ENCODE data around the gene SH2D6. TPM values are rescaled to one million over a fixed set of nuclear protein-coding genes. Genes with fewer than 3 reads are reported as not detected.

The SH2D6 gene
- total RNA-seq, 6 experiments from 2014 or later, result 0.25 to 0.52 (median 0.37) TPM; not detected in 3

DNA sequence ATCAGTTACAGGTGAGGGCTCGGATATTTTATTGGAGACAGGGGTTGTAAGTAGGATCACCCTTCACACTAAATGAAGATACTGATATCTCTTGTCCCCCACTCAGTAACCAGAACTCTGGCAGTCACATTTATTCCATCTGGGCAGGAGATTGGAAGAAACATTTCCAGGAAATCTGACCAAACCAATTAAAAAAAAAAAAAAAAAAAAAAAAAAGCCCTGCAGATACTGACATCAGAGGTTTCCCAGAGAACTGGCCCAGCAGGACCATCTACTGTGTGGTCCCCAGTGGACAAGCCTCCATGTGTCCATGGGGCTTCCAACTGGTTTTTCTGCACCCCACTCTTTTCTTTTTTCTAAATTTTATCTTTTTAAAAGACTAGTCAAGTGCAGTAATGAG, 41.3 kb downstream of the SH2D6 start:
- Mint-ChIP-seq H3K4me1 (ENCODE audit: low read depth) (0 out of 2 replicates have a peak, but pooled peaks cover 4% of the 10 kb centered on the region), H3K27ac (no peak overlapping the region), H3K36me3 (ENCODE audit: low read depth) (no peaks in the 10 kb centered on the region), H3K27me3 (ENCODE audit: insufficient read depth) (peaks cover 5% of the 10 kb centered on the region), H3K9me3 (no peaks in the 10 kb centered on the region), H3K4me3 (no peak overlapping the region)
- TF ChIP-seq, protein P1, sequence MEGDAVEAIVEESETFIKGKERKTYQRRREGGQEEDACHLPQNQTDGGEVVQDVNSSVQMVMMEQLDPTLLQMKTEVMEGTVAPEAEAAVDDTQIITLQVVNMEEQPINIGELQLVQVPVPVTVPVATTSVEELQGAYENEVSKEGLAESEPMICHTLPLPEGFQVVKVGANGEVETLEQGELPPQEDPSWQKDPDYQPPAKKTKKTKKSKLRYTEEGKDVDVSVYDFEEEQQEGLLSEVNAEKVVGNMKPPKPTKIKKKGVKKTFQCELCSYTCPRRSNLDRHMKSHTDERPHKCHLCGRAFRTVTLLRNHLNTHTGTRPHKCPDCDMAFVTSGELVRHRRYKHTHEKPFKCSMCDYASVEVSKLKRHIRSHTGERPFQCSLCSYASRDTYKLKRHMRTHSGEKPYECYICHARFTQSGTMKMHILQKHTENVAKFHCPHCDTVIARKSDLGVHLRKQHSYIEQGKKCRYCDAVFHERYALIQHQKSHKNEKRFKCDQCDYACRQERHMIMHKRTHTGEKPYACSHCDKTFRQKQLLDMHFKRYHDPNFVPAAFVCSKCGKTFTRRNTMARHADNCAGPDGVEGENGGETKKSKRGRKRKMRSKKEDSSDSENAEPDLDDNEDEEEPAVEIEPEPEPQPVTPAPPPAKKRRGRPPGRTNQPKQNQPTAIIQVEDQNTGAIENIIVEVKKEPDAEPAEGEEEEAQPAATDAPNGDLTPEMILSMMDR (IDR thresholded peaks at IDR 0.05), result no peak
- no peak for DNase-seq

DNA sequence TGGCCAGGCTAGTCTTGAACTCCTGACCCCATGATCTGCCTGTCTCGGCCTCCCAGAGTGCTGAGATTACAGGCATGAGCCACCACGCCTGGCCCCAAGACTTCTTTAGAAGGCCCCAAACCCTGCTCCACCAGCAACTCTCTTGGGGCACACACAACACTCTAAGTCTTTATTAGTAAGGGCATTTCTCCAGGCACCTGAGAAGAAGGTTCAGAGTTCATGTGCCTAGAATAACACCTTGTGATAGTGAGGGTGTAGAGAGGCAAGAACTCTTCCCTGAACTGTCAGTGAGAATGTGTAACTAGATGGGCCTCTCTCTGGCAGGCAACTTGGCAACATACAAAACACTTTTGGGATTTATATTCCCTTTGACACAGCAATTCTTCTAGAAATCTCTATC, 43.8 kb downstream of the SH2D6 start:
- H3K27me3 Mint-ChIP-seq (ENCODE audit: insufficient read depth), result peaks cover 5% of the 10 kb centered on the region
- 0 out of 2 replicates have a peak, but pooled peaks cover 4% of the 10 kb centered on the region for H3K4me1 Mint-ChIP-seq (ENCODE audit: low read depth)
- no peaks in the 10 kb centered on the region for H3K9me3 Mint-ChIP-seq
- TF ChIP-seq, protein P1 (IDR thresholded peaks at IDR 0.05), result no peak
- DNase-seq, result no peak
- H3K27ac Mint-ChIP-seq, result no peak overlapping the region
- no peaks in the 10 kb centered on the region for H3K36me3 Mint-ChIP-seq (ENCODE audit: low read depth)
- H3K4me3 Mint-ChIP-seq, result no peak overlapping the region

DNA sequence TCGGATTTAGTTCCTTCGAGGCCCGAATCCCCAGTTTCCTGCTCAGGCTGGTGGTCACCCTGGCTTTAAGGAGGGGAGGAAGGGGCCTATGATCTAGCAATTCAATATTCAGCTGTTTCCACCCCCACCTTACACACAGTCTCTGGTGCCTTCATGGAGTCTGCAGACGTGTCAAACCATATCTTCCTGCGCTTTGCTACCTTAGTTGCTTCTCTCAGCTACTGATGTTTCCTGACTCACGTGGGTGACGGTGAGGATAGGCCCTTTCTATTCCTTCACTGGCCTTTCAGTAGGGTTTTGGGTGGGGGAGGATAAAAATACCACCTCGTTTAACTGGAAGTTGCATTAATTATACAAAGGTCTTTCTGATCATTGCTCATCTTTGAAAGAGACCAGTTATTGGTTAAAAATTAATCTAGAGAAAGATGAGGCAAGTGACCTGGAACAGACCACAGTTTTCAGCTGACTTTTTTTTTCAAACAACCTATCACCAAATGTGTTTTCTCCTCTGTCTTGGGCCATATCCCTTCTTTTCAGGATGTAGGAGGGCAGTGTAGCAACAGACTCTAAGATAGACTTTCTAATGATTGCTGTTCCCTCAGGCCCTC, 49.7 kb downstream of the SH2D6 start:
- Mint-ChIP-seq H3K27ac (no peak overlapping the region), H3K36me3 (ENCODE audit: low read depth) (no peaks in the 10 kb centered on the region), H3K4me1 (ENCODE audit: low read depth) (peaks cover 26% of the 10 kb centered on the region), H3K4me3 (no peak overlapping the region), H3K9me3 (no peaks in the 10 kb centered on the region), H3K27me3 (ENCODE audit: insufficient read depth) (no peaks in the 10 kb centered on the region; the same call in 1 of the 2 replicates)
- DNase-seq, result no peak
- TF ChIP-seq, protein P1 (IDR thresholded peaks at IDR 0.05), result no peak

DNA sequence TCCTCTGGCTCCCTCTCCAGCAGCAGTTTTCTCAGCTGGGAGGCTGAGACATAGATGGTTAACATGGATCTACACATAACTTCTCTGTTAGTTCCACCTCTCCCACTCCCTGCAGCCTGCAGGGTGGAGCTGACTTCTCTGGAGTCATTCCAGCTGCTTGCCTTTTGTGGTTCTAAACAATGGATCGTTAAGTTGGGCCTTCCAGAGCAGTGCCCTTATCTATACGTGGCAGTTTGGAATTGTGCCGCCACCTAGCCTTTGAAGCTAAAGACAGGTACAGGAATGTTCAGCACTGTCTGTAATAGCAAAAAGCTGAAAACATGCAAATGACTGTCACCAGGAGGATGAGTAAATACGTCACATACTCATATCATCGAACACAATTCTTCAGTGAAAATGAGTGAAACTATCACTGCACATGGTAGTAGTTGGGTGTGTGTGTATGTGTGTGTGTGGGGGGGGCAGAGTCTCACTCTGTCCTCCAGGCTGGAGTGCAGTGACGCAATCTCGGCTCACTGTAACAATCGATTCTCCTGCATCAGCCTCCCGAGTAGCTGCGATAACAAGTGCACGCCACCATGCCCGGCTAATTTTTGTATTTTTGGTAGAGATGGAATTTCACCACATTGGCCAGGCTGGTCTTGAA, 50.3 kb downstream of the SH2D6 start:
- Mint-ChIP-seq H3K9me3 (no peaks in the 10 kb centered on the region), H3K27ac (no peak overlapping the region), H3K27me3 (ENCODE audit: insufficient read depth) (no peaks in the 10 kb centered on the region; the same call in 1 of the 2 replicates), H3K4me1 (ENCODE audit: low read depth) (peaks cover 26% of the 10 kb centered on the region), H3K4me3 (no peak overlapping the region), H3K36me3 (ENCODE audit: low read depth) (no peaks in the 10 kb centered on the region)
- DNase-seq, result peak; percentile 24
- TF ChIP-seq, protein P1 (IDR thresholded peaks at IDR 0.05), result no peak

DNA sequence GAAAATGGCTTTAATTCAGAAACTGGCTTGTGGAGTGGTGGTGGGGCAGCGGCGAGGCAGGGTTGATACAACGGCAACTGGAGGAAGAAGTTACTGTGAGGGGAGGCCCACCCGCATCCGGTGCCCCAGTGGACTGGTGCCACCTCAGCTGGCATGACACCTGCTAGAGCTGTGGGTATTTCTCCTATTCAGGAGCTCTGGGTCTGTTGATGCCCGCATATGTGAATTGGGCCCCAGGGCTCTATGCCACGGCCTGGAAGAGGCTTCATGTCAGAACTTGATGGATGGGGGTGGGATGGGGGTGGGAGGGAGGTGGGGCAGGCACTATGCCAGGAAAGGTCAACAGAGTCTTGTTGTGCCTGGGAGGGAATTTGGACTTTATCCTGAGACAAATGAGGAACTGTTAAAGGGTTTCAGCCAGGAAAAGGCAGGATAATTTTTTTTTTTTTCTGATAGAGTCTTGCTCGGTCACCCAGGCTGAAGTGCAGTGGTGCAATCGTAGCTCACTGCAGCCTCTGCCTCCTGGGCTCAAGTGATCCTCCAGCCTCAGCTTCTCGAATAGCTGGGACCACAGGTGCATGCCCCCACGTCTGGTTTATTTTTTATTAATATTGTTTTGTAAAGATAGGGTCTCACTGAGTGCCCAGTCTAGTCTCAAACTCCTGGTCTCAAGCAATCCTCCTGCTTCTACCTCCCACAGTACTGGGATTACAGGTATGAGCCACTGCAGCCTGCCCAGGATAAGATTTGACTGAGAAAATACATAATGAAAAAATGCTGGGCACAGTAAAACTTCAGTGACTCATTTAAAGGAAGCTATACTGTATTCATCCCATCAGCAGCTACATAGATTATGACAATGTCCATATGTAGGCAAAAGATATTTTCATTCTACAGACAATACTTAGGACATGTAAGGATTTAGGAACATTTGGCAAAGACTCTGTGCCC, 52.6 kb downstream of the SH2D6 start:
- Mint-ChIP-seq H3K27me3 (ENCODE audit: insufficient read depth) (no peaks in the 10 kb centered on the region), H3K4me1 (ENCODE audit: low read depth) (peaks cover 26% of the 10 kb centered on the region), H3K27ac (no peak overlapping the region), H3K9me3 (no peaks in the 10 kb centered on the region), H3K36me3 (ENCODE audit: low read depth) (no peaks in the 10 kb centered on the region), H3K4me3 (no peak overlapping the region)
- no peak for DNase-seq
- TF ChIP-seq, protein P1 (IDR thresholded peaks at IDR 0.05), result no peak
